ENCODE measurements around the gene TRPC6. TPM values are rescaled to one million over a fixed set of nuclear protein-coding genes. Genes with fewer than 3 reads are reported as not detected.

TRPC6 gene
- total and polyA plus RNA-seq, 11 donors, result 0.25 to 1.7 (median 0.34) TPM; not detected in 1

GRCh38 chr11:101448881-101449442 lies 134.8 kb downstream of the TRPC6 start:
- H3K4me3 ChIP-seq, result no peak overlapping the region
- ATAC-seq (no peak), DNase-seq (no peak)
- WGBS, 4 donors, result 82 to 88% (median 84%) methylated on average over 5 of the region's 5 CpGs
- TF ChIP-seq POLR2A (IDR thresholded peaks at IDR 0.05) (no peak), CTCF (IDR thresholded peaks at IDR 0.05) (no peak)
- no peaks in the 10 kb centered on the region for H3K9me3 ChIP-seq
- no peak overlapping the region for H3K27ac ChIP-seq
- intact Hi-C loops (cut with DNase I), result no loop called here
- H3K27me3 ChIP-seq, result no peaks in the 10 kb centered on the region
- peaks cover 0 to 19% (median 8%) of the 10 kb centered on the region in 12 donors for H3K4me1 ChIP-seq
- no peaks in the 10 kb centered on the region for H3K36me3 ChIP-seq

GRCh38 chr11:101446726-101447125 lies 137.1 kb downstream of the TRPC6 start:
- no peak overlapping the region for H3K27ac ChIP-seq

GRCh38 chr11:101446238-101446637 lies 137.6 kb downstream of the TRPC6 start:
- TF ChIP-seq CTCF (IDR thresholded peaks at IDR 0.05) (no peak), POLR2A (IDR thresholded peaks at IDR 0.05) (no peak)
- intact Hi-C loops (cut with DNase I), result no loop called here
- no peaks in the 10 kb centered on the region for H3K36me3 ChIP-seq
- H3K27ac ChIP-seq, result no peak overlapping the region
- peaks cover 0 to 34% (median 13%) of the 10 kb centered on the region in 12 donors for H3K4me1 ChIP-seq
- H3K4me3 ChIP-seq, result no peak overlapping the region
- WGBS, 4 donors, result 81 to 92% (median 83%) methylated on average over 1 of the region's 1 CpG
- DNase-seq, result no peak
- H3K9me3 ChIP-seq, result no peaks in the 10 kb centered on the region
- no peaks in the 10 kb centered on the region for H3K27me3 ChIP-seq
- no peak for ATAC-seq

More at GRCh38 chr11:101446726-101447125, 137.1 kb downstream of the TRPC6 start:
- Histone ChIP-seq H3K36me3 (no peaks in the 10 kb centered on the region), H3K9me3 (no peaks in the 10 kb centered on the region), H3K4me3 (no peak overlapping the region), H3K27me3 (no peaks in the 10 kb centered on the region), H3K4me1 (peaks cover 0 to 29% (median 11%) of the 10 kb centered on the region in 12 donors)
- TF ChIP-seq CTCF (IDR thresholded peaks at IDR 0.05) (no peak), POLR2A (IDR thresholded peaks at IDR 0.05) (no peak)
- ATAC-seq (no peak), DNase-seq (no peak)
- intact Hi-C loops (cut with DNase I), result no loop called here

- TF ChIP-seq POLR2A (IDR thresholded peaks at IDR 0.05), result no peak
- no peak for TF ChIP-seq CTCF (IDR thresholded peaks at IDR 0.05)
- Histone ChIP-seq H3K27ac (no peak overlapping the region), H3K27me3 (no peaks in the 10 kb centered on the region), H3K4me3 (no peak overlapping the region), H3K4me1 (peaks cover 0 to 34% (median 14%) of the 10 kb centered on the region in 12 donors), H3K36me3 (no peaks in the 10 kb centered on the region), H3K9me3 (no peaks in the 10 kb centered on the region)
- ATAC-seq (no peak), DNase-seq (no peak)
- intact Hi-C loops (cut with DNase I), result no loop called here
Observed at GRCh38 chr11:101445761-101446160, 138.0 kb downstream of the TRPC6 start.

Measured in heart left ventricle (tissue), 16 donors.